Testis (tissue), 2 donors: ENCODE measurements around the gene AZGP1.

ENCODE experiments used
- POLR2A ChIP-seq: fragments of 450-650 bp; IDR thresholded peaks from one replicate; pipeline ENCODE4 v1.6.1; 2017; ENCODE audit warnings: antibody characterized with exemption, mild to moderate bottlenecking, moderate library complexity
- TF ChIP-seq, protein P1 (sequence below), 3 experiments: fragments of 450-650 bp in 2 of 3; fragments of 200-600 bp in 1 of 3; sonication (generic) in 1 of 3; IDR thresholded peaks; one replicate each; pipeline ENCODE4 v1.5.1; 2016 to 2019; ENCODE audit warnings: antibody characterized with exemption in 3 of 3, mild to moderate bottlenecking in 2 of 3, moderate library complexity in 1 of 3

- no peak for TF ChIP-seq POLR2A
- TF ChIP-seq, protein P1, sequence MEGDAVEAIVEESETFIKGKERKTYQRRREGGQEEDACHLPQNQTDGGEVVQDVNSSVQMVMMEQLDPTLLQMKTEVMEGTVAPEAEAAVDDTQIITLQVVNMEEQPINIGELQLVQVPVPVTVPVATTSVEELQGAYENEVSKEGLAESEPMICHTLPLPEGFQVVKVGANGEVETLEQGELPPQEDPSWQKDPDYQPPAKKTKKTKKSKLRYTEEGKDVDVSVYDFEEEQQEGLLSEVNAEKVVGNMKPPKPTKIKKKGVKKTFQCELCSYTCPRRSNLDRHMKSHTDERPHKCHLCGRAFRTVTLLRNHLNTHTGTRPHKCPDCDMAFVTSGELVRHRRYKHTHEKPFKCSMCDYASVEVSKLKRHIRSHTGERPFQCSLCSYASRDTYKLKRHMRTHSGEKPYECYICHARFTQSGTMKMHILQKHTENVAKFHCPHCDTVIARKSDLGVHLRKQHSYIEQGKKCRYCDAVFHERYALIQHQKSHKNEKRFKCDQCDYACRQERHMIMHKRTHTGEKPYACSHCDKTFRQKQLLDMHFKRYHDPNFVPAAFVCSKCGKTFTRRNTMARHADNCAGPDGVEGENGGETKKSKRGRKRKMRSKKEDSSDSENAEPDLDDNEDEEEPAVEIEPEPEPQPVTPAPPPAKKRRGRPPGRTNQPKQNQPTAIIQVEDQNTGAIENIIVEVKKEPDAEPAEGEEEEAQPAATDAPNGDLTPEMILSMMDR (IDR thresholded peaks at IDR 0.05) = no peak
Observed at GRCh38 chr7:99958564-99959227, 17.1 kb downstream of the AZGP1 start.
